GM20000 (cell line): ENCODE data around the gene KLF3.

ENCODE experiments used
- DNase-seq: peaks from one replicate; pipeline ENCODE4 v3.0.0; 2012; ENCODE audit warnings: low spot score
- TF ChIP-seq, protein P1 (sequence below): IDR thresholded peaks from 2 replicates; pipeline ENCODE4 v1.5.1; 2012; ENCODE audit warnings: mild to moderate bottlenecking, control low read depth; ENCODE audit errors: extremely low read depth, missing control alignments

Gene KLF3

DNA sequence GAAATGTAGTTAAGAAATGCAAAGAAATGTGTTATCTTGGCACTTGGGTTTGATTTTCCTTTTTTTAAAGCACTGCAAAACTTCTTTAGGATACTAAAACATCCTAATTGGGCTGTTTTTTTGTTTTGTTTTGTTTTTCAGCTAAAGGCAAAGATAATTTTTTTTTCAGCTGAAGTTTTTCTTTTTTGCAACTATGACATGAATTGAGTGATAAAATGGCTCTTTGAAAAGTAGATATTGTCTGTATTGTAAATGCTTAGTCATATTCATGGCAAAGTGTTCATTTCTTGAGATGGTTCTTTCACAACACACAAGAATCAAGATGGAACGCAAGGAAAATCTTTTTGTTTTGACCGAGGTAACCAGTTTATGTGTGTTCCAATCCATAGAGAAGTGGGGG is 35.1 kb downstream of the KLF3 start:
- no peak for DNase-seq
- TF ChIP-seq, protein P1, sequence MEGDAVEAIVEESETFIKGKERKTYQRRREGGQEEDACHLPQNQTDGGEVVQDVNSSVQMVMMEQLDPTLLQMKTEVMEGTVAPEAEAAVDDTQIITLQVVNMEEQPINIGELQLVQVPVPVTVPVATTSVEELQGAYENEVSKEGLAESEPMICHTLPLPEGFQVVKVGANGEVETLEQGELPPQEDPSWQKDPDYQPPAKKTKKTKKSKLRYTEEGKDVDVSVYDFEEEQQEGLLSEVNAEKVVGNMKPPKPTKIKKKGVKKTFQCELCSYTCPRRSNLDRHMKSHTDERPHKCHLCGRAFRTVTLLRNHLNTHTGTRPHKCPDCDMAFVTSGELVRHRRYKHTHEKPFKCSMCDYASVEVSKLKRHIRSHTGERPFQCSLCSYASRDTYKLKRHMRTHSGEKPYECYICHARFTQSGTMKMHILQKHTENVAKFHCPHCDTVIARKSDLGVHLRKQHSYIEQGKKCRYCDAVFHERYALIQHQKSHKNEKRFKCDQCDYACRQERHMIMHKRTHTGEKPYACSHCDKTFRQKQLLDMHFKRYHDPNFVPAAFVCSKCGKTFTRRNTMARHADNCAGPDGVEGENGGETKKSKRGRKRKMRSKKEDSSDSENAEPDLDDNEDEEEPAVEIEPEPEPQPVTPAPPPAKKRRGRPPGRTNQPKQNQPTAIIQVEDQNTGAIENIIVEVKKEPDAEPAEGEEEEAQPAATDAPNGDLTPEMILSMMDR, result no peak

DNA sequence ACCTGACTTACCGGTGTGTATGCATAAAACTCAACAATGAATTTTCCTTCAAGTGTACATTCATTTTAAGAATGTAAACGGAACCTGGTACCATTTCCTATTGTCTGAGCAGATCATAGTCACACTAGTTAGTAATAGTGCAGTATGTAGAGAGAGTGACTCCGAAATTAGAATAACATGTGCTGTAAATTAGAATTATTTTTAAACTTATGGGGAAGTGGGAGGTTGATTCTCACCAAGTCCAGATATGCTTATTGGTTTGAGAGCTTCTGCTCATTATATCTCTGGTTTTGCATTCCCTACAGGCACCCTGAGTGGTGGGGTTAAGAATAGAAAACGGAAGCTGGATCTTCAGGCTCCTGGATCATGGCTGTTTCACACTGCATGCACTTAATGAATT is 39.6 kb downstream of the KLF3 start:
- TF ChIP-seq, protein P1, result no peak

DNA sequence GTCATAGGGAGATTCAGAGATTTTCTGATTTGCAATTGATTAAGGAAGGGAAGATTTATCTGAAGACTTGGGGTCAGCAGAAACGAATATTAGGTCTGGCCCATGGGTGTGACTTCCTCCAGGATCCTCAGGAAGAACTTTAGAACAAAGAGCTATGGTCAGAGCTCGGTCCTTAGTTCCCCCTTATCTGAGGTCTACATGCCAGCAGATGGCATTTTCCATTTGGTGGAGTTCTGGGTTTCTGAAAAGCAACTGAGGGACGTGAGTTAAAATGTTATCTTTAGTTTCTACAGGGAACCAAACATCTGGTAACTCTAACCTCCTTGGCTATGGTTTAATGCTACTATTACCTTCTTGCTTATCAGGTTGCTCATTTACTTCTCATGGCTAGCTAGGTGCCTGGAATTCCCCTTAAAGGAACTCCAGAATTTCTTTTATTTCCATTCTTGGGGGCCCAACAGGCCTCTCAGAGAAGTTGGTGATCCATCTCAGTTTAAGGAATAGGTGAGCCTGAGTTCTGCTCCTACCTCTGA is 40.7 kb downstream of the KLF3 start:
- DNase-seq, result no peak
- TF ChIP-seq, protein P1, result no peak

More for the DNA sequence above, 39.6 kb downstream of the KLF3 start:
- DNase-seq, result no peak

DNA sequence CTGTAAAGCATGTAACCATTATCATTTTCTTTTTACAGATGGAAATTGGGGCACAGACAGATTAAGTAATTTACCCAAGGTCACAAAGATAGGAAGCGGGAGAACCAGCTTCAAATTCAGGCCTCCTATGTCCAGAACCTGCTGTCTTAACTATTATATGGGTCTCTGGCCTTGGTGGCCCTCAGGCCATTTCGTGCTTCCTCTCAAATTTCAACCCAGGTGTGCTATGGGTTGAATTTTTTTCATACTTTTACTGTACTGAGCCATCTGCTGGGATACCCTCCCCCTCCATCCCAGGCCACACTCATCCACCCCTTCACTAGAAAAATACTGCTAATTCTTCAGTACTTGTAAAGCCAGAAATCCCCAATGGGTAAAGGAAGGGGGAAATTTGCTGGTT is 42.3 kb downstream of the KLF3 start:
- TF ChIP-seq, protein P1, result no peak
- DNase-seq, result no peak

DNA sequence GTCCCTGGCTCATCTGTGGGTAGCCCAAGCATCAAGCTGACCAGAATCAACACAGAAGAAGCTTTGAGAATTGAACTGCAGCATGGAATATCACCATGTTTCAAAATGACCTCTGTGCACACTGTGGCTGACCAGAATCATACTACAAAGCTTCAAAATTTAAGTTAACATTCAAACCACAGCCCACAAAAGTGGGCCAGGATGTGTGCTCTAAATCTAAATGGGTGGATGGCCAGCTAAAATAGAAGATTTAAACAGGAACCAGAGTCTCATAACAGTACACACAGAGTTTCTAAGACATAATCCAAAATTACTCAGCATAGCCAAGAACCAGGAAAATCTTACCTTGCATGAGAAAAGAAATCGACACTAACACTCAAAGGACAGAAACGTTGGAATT is 46.1 kb downstream of the KLF3 start:
- DNase-seq, result peak; percentile 23

DNA sequence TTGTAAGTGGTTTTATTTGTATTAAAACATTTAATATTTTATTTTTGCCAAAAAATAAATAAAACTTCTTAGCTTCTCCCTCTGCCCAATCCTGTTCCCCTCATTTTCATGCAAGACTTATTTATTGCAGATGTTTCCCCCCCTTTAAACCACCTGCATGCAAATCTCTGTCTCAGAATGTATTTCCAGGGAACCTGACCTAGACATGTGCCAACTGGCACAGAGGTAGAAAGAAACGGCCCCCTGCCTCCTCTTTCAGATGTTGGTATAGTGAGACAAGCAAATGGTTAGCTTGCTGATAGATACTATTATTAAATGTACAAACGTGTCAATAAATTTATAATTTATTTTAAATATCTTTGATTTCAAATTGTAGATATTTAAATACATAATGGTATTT is 47.1 kb downstream of the KLF3 start:
- TF ChIP-seq, protein P1, result no peak
- DNase-seq, result no peak

More for the DNA sequence above, 46.1 kb downstream of the KLF3 start:
- TF ChIP-seq, protein P1, result no peak

DNA sequence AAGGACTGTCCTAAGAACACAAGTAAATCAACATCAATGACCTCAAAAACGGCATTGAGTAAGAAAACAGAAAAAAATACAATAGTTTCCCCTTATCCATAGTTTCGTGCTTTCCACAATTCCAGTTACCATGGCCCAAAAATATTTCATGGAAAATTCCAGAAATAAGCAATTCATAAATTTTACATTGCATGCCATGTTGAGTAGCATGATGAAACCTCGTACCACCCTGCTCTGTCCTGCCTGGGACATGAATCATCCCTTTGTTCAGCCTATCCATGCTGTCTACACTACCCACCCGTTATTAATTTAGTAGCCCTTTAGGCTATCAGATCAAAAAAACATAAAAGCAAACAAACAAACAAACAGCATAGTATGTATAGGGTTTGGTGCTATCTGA is 51.1 kb downstream of the KLF3 start:
- TF ChIP-seq, protein P1, result no peak
- DNase-seq, result no peak
